Suprapubic skin (tissue), 3 donors: ENCODE results near the gene IL21.

Experiments
- EP300 ChIP-seq: sonication (generic); formaldehyde crosslinking; IDR thresholded peaks from one replicate; pipeline ENCODE4 v1.6.1; 2017; ENCODE audit warnings: antibody characterized with exemption
- POLR2A ChIP-seq, 2 donors: fragments of 450-650 bp; IDR thresholded peaks; one replicate each; pipeline ENCODE4 v1.6.1; 2017; ENCODE audit warnings: antibody characterized with exemption in 2 of 2, mild to moderate bottlenecking in 2 of 2, moderate library complexity in 2 of 2
- TF ChIP-seq, protein P1 (sequence below), 2 donors: fragments of 200-600 bp in 1 of 2; fragments of 450-650 bp in 1 of 2; sonication (generic) in 1 of 2; IDR thresholded peaks; one replicate each; pipeline ENCODE4 v1.5.1; 2016 to 2019; ENCODE audit warnings: antibody characterized with exemption in 2 of 2, mild to moderate bottlenecking in 1 of 2, moderate library complexity in 1 of 2

DNA sequence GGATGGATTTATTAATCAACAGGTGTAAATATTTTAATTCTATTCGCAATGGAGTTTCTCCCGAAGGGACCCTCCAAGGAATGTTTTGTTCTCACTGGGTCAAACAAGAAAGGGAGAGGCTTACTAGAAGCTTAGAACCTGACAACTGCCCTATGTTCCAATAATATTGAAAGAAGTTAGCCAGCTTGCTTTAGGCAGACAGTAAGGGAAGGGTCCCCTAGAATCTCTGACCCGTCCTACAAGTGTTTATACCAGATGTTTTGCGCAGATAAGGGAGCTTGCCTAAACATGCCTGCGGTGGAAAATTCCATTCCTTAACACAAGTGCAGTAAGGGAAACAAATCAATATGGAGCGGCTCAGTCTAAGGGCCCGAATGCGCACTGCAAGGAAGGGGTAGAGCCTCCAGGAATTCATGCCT lies 17.7 kb downstream of the IL21 start:
- TF ChIP-seq, protein P1, sequence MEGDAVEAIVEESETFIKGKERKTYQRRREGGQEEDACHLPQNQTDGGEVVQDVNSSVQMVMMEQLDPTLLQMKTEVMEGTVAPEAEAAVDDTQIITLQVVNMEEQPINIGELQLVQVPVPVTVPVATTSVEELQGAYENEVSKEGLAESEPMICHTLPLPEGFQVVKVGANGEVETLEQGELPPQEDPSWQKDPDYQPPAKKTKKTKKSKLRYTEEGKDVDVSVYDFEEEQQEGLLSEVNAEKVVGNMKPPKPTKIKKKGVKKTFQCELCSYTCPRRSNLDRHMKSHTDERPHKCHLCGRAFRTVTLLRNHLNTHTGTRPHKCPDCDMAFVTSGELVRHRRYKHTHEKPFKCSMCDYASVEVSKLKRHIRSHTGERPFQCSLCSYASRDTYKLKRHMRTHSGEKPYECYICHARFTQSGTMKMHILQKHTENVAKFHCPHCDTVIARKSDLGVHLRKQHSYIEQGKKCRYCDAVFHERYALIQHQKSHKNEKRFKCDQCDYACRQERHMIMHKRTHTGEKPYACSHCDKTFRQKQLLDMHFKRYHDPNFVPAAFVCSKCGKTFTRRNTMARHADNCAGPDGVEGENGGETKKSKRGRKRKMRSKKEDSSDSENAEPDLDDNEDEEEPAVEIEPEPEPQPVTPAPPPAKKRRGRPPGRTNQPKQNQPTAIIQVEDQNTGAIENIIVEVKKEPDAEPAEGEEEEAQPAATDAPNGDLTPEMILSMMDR (IDR thresholded peaks at IDR 0.05): no peak
- no peak for TF ChIP-seq POLR2A (IDR thresholded peaks at IDR 0.05)
- TF ChIP-seq EP300: no peak
